CD4-positive, CD25-positive, alpha-beta regulatory T cell (primary cell): ENCODE data around the gene ICOSLG. TPM values are rescaled to one million over a fixed set of nuclear protein-coding genes. Genes with fewer than 3 reads are reported as not detected.
"Not testable (repeated sequence)": the region's sequence is repeated elsewhere in the genome, so short reads cannot be mapped to it uniquely, and the experiment has no call there.

Experiments
- ATAC-seq, 2 donors: fragments of 150-1000 bp; cut with Tn5 transposase; one replicate each; pipeline ENCODE4 v1.10.0; 2021; ENCODE audit warnings: low read depth in 2 of 2, moderate number of reproducible peaks in 2 of 2, moderate library complexity in 1 of 2
- DNase-seq, 3 donors: peaks; one replicate each; pipeline versions ENCODE4 v3.0.0 to v3.0.0-alpha.2; 2012 to 2022; ENCODE audit warnings: mixed read lengths in 1 of 3
- H3K27ac ChIP-seq: one replicate; pipeline ENCODE4 v1.7.0; 2013; ENCODE audit warnings: mild to moderate bottlenecking, low read length; ENCODE audit not compliant: insufficient read depth, poor library complexity, severe bottlenecking
- H3K27me3 ChIP-seq: one replicate; pipeline ENCODE4 v1.7.0; 2013; ENCODE audit warnings: low read length; ENCODE audit not compliant: control insufficient read depth, insufficient read depth
- H3K36me3 ChIP-seq: one replicate; pipeline ENCODE4 v1.7.0; 2013; ENCODE audit warnings: mild to moderate bottlenecking, low read length, moderate library complexity; ENCODE audit not compliant: control insufficient read depth, insufficient read depth
- H3K4me1 ChIP-seq: 2 replicates; pipeline ENCODE4 v1.7.0; 2013; ENCODE audit warnings: mild to moderate bottlenecking, low read length; ENCODE audit not compliant: insufficient read depth, control insufficient read depth, poor library complexity, severe bottlenecking
- H3K4me3 ChIP-seq: one replicate; pipeline ENCODE4 v1.7.0; 2013; ENCODE audit warnings: low read depth, mild to moderate bottlenecking, low read length, moderate library complexity
- H3K9me3 ChIP-seq, 2 experiments: 1 replicate in 1 of 2; 2 replicates in 1 of 2; pipeline ENCODE4 v1.7.0; 2013; ENCODE audit warnings: low read length in 2 of 2, mild to moderate bottlenecking in 1 of 2, moderate library complexity in 1 of 2; ENCODE audit not compliant: control insufficient read depth in 2 of 2
- H3K27ac Mint-ChIP-seq, 3 donors: one replicate each; pipeline ENCODE4 v1.8.0; 2020 to 2022; ENCODE audit warnings: mild to moderate bottlenecking in 3 of 3, mixed read lengths in 3 of 3, moderate library complexity in 2 of 3
- H3K27me3 Mint-ChIP-seq: one replicate; pipeline ENCODE4 v1.8.0; 2022; ENCODE audit warnings: mild to moderate bottlenecking, mixed read lengths
- H3K36me3 Mint-ChIP-seq: one replicate; pipeline ENCODE4 v1.8.0; 2020; ENCODE audit warnings: mixed read lengths
- H3K4me1 Mint-ChIP-seq, 4 donors: one replicate each; pipeline ENCODE4 v1.8.0; 2020 to 2022; ENCODE audit warnings: mixed read lengths in 4 of 4, mild to moderate bottlenecking in 1 of 4
- H3K4me3 Mint-ChIP-seq, 4 donors: one replicate each; pipeline ENCODE4 v1.8.0; 2020 to 2022; ENCODE audit warnings: mild to moderate bottlenecking in 4 of 4, mixed read lengths in 4 of 4, moderate library complexity in 3 of 4
- H3K9me3 Mint-ChIP-seq, 7 donors: one replicate each; pipeline ENCODE4 v1.8.0; 2020 to 2022; ENCODE audit warnings: mixed read lengths in 7 of 7, mild to moderate bottlenecking in 3 of 7, moderate library complexity in 2 of 7
- polyA plus RNA-seq, 4 donors: library from polyadenylated mRNA; unstranded; fragments of 300-500 nt; fragmentation: Illumina TruSeq; gene quantifications; one replicate each; pipeline ENCODE4 v1.2.3, GENCODE V29; 2021
- total RNA-seq: library from RNA; stranded (reverse); gene quantifications from one replicate; pipeline ENCODE4 v1.2.3, GENCODE V29; 2022

The ICOSLG gene
- total and polyA plus RNA-seq, 5 donors from 2014 or later: 0.49 to 22.6 (median 1.9) TPM

GRCh38 chr21:44175189-44175588 is 65.6 kb downstream of the ICOSLG start:
- not testable (repeated sequence) for H3K27me3 ChIP-seq, H3K9me3 Mint-ChIP-seq, H3K27ac Mint-ChIP-seq, H3K36me3 ChIP-seq, H3K4me3 Mint-ChIP-seq, H3K27me3 Mint-ChIP-seq, ATAC-seq, H3K4me1 Mint-ChIP-seq, H3K27ac ChIP-seq, H3K4me1 ChIP-seq, DNase-seq, H3K9me3 ChIP-seq, H3K4me3 ChIP-seq, H3K36me3 Mint-ChIP-seq

Other genes starting within 250 kb of the ICOSLG start
- 132 TPM for gene TRAPPC10, start 228.6 kb downstream of the ICOSLG start, total RNA-seq
- gene TRAPPC10, start 228.6 kb downstream of the ICOSLG start, polyA plus RNA-seq: 10 to 100 TPM; 13.5 to 18.7 (median 17.1) TPM
- 17.6 TPM for gene PWP2, start 133.5 kb downstream of the ICOSLG start, total RNA-seq
- 10 to 100 TPM in 1 of 4 donors, 1 to 10 TPM in 1, under 1 TPM in 2; 0.78 to 15.7 (median 4.1) TPM for gene PWP2, start 133.5 kb downstream of the ICOSLG start, polyA plus RNA-seq
- gene GATD3, start 107.3 kb downstream of the ICOSLG start, total RNA-seq: 32.1 TPM
- gene GATD3, start 107.3 kb downstream of the ICOSLG start, polyA plus RNA-seq: 10 to 100 TPM in 2 of 4 donors, 1 to 10 TPM in 2; 3.9 to 51.4 (median 27.6) TPM
- gene DNMT3L, start 21.0 kb upstream of the ICOSLG start, total RNA-seq: not detected
- gene DNMT3L, start 21.0 kb upstream of the ICOSLG start, polyA plus RNA-seq: not detected
- gene AIRE, start 44.9 kb upstream of the ICOSLG start, total RNA-seq: 0.39 TPM
- gene AIRE, start 44.9 kb upstream of the ICOSLG start, polyA plus RNA-seq: 1 to 10 TPM in 1 of 4 donors, under 1 TPM in 3; 0.07 to 2.0 (median 0.33) TPM
- gene PFKL, start 59.1 kb upstream of the ICOSLG start, total RNA-seq: 204 TPM
- 100 to 1,000 TPM; 125 to 185 (median 157) TPM for gene PFKL, start 59.1 kb upstream of the ICOSLG start, polyA plus RNA-seq
- 49.1 TPM for gene CFAP410, start 98.4 kb upstream of the ICOSLG start, total RNA-seq
- 10 to 100 TPM; 16.4 to 18.1 (median 17.1) TPM for gene CFAP410, start 98.4 kb upstream of the ICOSLG start, polyA plus RNA-seq
- 3.1 TPM for gene TRPM2, start 112.7 kb upstream of the ICOSLG start, total RNA-seq
- 1 to 10 TPM in 2 of 4 donors, under 1 TPM in 2; 0.38 to 1.1 (median 0.79) TPM for gene TRPM2, start 112.7 kb upstream of the ICOSLG start, polyA plus RNA-seq
- gene LRRC3, start 214.6 kb upstream of the ICOSLG start, total RNA-seq: 1.6 TPM
- under 1 TPM; 0.15 to 0.44 (median 0.38) TPM for gene LRRC3, start 214.6 kb upstream of the ICOSLG start, polyA plus RNA-seq